Lung microvascular endothelial cell (primary cell): ENCODE data around the gene HES7. TPM values are rescaled to one million over a fixed set of nuclear protein-coding genes. Genes with fewer than 3 reads are reported as not detected.

Experiments
- DNase-seq, 2 donors: peaks; one replicate each; pipeline versions ENCODE4 v3.0.0 to v3.0.0-alpha.2; 2010; ENCODE audit warnings: low read depth in 2 of 2
- total RNA-seq: library from RNA; depleted of rRNA; stranded (reverse); fragments of >200 nt; gene quantifications from 2 replicates; pipeline ENCODE4 v1.2.1, GENCODE V29; 2014

Gene HES7
- total RNA-seq, 1 donor from 2014 or later, result not detected

DNA sequence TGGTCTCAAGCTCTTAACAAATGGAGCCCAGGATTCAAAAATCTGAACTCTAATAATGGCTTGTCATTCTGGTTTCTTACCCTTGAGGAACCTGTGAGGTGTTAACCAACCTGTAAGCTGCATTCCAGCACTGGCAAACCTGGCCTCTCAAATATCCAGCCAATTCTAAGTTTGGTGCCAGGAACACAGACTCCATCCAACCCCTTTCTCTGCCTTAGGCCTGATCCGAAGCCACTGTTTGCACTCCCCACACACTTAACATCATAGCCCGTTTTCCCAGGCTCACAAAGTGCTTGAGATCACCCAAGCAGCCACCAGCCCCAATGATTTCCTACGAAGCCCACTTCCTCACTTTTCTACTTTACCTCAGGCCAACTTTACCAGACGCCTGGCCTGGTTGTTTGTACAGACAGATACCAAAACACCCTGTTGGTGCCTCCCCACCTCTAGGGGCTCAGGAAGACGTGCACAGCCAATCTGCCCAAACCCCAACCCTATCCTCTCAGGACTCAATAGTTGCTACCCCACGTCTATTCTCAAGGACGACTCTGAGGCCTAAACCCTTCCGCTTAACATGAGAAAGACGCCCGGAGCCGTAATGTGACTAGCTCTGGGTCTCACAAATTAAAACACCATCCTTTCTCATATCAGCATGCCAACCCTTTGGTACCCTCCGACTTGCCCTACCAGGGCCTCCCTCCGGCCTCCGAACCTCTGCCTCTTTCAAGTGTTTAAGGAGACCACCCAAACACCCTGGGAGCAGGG lies 31.5 kb upstream of the HES7 start:
- DNase-seq, result peak in 1 of 2 donors; percentile 32

GRCh38 chr17:8154608-8155155 lies 30.8 kb upstream of the HES7 start:
- no peak for DNase-seq

DNA sequence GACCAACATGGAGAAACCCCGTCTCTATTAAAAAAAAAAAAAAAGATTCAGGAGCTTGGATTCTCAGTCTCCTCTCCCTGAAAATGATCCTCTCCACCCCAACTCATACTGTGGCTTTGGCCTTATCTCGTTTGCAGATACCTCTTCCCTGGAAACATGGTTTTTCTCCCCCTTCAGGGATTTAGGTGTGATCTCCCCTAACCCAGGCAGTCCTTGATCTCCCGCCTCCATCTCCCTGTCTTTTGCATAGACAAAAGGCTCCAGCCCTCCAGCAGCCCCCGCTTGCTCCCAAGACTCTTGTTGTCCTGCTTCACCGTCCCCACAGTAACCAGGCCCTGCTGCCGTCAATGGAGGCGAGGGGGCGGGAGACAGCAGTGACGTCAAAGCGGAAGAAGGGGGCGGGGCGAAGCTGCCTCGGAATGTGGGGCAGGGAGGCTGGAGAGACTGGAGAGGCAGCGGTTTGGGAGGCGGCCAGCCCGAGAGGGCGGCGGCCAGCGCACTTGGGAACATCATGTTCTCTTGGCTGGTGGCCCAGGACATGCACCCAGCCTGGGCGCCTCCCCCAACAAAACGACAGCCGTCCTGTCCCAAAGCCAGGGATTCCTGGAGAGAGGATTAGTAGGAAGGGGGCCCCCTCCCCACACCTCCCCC lies 30.2 kb upstream of the HES7 start:
- peak; percentile 95 to 99 for DNase-seq

DNA sequence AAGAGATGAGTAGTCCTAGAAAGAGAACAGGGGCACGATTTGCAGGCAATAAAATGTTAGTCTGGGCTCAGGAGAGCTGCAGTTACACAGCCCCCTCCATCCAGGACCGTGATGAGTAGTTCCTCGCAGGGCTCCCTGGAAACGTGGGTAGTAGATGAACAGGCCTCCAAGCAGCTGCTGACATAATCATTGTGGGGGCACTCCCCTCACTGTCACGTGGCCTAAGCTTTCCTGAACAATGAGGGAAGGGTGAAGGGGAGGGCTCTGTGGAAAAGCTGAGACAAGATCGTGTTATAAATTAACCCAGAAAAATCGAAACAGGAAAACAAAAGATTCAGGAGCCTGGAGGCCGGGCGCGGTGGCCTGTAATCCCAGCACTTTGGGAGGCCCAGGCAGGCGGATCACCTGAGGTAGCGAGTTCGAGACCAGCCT lies 29.6 kb upstream of the HES7 start:
- DNase-seq, result peak; percentile 96 to 97

GRCh38 chr17:8153031-8153451 lies 29.1 kb upstream of the HES7 start:
- no peak for DNase-seq

GRCh38 chr17:8152112-8152775 lies 28.3 kb upstream of the HES7 start, which contains the start of gene PER1:
PER1 (minus strand) TSS chr17:8152404; CDS start chr17:8150706, 1,698 bp downstream.
- peak; percentile 95 for DNase-seq

DNA sequence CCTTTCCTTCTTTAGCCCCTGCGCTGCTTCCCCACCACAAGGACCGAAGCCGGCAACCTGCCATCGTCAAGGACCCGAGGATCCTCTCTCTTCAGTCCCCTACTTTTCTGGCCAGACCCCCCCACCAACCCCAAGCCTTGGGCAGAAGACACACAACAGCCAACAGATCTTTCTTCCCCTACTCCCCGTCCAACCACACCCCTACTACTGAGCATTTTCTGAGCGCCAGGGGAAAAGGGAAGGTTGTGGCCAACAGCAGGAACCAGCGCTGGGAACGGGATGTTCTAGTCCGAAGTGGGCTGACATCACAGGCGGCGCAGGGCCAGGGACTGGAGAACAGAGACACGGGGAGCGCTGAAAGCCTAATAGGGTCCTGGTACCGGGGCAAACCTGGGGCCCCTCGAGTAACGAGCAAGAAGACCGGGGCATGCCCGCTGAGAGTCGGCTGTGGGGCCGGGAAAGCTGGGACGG lies 27.8 kb upstream of the HES7 start:
- DNase-seq, result peak; percentile 70 to 82

- peak; percentile 93 to 95 for DNase-seq
Observed at GRCh38 chr17:8151120-8151640, 27.3 kb upstream of the HES7 start.

DNA sequence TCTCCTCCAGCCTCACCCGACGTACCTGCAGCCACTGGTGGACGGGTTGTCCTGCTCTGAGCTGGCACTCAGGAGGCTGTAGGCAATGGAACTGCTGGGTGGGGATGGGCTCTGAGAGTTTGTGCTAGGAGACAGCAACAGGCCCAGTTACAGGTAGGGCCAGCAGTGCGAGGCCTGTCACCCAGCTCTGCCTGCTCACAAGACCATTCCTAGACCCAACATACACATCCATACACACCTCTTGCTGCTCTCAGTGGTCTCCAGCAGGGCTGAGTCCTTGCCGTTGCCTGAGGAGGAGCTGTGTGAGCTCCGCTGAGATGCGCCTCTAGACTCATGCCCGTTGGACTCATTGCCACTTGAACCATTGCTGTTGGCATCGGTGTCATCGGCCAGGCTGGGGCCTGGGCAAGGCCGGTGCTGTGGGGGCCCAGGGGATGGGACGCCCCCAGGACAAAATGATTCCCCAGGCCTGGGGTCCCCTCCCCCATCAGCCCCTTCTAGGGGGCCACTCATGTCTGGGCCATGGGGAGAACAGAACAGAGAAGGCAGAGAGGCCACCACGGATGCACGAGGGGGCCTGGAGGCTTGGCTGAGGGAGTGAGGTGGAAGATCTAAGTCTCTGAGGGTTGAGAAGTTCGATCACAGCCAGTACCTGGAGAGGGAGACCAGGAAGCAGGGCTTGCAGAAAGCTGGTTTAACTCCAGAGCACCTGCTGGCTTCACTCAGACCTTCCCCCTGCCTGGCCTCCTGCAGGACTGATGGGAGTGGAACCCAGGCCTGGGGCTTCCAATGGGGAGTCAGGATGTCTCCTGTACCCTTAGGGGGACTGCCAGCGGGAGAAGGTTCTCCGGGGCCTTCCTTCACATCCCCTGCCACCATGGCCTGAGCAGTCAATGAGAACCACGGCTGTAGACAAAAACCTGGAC lies 26.6 kb upstream of the HES7 start:
- DNase-seq, result no peak

DNA sequence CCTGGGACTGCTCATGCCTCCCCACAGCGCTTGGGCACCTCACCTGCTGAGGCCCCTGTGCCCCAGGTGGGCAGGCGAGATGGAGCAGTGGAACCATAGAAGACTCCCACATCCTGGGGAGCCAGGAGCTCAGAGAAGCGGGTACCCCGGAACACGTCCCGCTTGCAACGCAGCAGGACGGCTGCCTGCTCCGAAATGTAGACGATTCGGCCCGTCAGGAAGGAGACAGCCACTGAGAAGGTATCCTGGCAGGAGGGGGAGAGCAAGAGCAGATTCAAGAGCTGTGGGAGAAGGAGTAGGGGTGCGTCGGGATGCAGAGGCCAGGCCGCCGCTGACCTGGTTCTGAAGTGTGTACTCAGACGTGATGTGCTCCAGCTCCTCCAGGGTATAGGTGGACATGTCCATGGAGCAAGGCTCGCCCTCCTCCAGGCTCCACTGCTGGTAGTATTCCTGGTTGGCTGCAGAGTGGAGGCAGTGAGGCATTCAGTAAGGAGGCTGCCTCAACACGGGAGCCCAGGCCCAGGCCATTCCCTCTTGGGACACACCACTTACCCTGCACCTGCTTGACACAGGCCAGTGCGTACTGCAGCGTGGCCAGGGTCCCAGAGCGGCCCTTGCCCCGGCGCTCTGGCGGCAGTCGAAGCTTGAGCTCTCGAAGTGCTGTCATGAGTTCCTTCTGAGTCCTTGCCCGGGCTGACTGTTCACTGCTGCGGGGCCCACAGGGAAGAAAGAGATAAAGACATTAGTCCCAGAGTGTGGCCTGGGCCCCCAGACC lies 25.7 kb upstream of the HES7 start:
- no peak for DNase-seq

DNA sequence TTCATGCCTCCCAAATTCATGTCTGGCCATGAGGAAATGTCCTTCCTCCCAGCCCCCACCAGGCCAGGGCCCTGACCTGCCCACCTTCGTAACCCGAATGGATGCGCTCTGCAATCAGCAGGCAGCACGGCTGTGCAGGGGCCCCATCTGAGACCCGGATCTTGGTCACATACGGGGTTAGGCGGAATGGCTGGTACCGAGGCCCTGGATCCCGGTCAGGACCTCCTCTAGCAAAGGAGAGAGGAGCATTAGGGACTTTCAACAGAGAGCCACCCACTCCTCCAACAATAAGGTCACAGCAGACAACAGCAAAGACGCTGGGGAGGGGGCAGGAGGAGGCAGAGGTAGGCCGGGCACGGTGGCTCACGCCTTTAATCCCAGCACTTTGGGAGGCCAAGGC lies 24.7 kb upstream of the HES7 start:
- DNase-seq, result no peak

GRCh38 chr17:8147805-8148404 lies 24.0 kb upstream of the HES7 start:
- DNase-seq, result no peak

GRCh38 chr17:8147141-8147804 lies 23.4 kb upstream of the HES7 start:
- DNase-seq, result no peak

- DNase-seq, result no peak
Observed at GRCh38 chr17:8146381-8147140, 22.7 kb upstream of the HES7 start.

DNA sequence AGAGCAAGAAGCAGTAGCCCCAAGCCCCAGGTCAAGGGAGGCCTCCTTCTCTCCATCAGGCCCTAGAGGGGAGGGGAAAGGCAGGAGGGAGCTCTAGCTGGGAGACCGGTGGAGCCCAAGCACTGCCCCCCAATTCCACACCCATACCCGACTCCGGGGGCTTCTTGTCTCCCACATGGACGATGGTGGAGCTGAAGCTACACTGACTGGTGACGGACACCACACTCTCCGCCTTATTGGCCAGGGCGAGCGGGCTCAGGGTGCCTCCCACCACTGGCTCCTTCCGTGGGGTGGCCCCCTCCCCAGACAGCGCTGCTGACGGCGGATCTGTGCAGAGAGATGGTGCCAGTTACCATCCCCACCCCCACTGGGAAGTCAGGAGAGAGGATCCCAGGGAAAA lies 21.9 kb upstream of the HES7 start:
- DNase-seq, result no peak

- DNase-seq, result no peak
Observed at GRCh38 chr17:8144401-8145231, 20.7 kb upstream of the HES7 start.
